HG02571 (cell line): ENCODE measurements around the gene DOLPP1.

ENCODE experiments used
- ATAC-seq: cut with Tn5 transposase; IDR thresholded peaks from one replicate; pipeline ENCODE4 v1.9.1; 2021; ENCODE audit warnings: mild to moderate bottlenecking, moderate library complexity; ENCODE audit not compliant: unreplicated experiment

DOLPP1 gene

DNA sequence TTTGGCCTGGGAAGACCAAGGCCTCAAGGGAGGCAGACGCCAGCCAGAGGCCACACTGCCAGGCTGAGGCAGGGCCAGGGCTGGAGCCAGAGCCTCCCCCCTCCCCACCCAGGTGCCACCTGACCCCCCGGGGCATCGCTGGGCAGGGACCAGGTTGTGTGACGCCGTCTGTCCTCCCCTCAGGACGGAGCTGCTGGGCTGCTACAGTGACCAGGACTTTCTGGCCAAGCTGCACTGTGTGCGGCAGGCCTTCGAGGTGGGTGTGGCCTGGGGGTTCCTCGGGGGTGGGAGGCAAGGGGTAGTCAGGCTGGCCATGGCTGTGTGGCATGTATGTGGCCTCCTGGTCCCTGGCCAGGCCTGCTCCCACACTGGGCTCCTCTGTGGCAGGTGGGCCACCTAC is 17.9 kb upstream of the DOLPP1 start:
- ATAC-seq: no peak

DNA sequence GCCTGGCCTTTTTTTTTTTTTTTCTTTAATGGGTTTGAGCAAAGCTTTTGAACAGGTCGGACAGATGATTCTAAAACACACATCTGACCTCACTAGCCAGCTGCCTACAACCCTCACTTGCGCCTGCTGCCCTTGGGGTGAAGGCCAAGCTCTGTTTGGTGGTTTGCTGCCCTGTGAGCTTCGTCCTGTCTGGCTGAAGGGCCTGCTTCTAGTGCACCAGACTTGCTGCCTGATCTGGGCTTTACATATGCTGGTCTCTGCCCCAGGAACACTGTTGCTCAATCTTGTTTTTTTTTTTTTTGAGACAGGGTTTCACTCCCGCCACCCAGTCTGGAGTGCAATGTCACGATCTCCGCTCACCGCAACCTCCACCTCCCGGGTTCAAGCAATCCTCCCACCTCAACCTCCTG is 16.4 kb upstream of the DOLPP1 start:
- no peak for ATAC-seq

DNA sequence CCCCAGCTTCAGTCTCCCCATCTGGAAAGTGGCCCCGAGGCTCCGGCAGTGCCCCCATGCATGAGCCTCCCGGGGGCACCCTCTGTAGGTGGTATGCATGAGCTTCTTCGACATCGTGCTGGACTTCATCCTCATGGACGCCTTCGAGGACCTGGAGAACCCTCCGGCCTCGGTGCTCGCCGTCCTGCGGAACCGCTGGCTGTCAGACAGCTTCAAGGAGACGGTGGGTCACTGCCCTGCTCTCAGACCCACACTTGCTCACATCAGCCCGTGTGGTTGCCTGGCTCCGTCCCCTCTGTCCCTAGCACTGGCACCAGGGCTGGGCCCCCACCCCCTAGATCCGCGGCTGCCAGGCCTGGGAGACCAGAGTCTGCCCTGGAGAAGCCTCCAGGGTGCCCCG is 12.8 kb upstream of the DOLPP1 start:
- ATAC-seq: no peak

DNA sequence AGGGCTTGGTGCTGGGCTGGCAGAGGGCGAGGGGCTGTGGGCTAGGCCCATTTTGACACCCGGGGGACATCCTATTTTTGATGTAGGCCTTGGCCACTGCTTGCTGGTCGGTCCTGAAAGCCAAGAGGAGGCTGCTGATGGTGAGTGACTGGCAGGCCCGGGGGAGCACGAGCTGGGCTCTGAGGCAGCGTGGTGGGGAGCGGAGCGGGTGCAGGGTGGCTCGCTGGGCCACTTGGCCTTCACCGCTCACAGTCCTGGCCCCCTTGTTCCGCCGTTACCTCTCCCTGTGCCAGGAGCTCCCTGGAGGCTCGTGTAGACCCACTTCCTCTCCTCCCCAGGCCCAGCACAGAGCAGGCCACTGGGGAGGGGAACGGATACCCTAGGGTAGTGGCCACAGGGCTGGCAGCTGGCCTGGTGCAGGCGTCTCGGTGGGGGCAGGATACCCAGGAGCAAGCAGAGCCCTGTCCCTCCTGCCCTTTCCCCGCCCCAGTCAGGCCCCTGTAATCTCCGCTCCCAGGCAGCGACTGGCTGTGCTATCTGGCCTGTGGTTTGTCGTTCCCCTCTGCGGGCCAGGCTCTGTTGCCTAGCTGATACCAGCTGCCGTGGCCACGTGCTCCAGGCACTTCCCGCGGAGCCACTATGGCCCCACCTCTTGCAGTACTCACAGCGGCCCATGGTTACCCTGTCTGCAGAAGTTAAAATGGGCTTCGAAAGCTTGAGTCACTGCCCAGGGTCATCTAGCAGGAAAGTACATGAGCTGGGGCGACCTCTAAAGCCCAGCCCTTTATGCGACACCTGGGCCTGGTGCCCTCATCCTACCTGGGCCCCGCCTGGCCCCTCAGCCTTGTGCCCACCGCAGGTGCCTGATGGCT is 11.7 kb upstream of the DOLPP1 start:
- no peak for ATAC-seq

DNA sequence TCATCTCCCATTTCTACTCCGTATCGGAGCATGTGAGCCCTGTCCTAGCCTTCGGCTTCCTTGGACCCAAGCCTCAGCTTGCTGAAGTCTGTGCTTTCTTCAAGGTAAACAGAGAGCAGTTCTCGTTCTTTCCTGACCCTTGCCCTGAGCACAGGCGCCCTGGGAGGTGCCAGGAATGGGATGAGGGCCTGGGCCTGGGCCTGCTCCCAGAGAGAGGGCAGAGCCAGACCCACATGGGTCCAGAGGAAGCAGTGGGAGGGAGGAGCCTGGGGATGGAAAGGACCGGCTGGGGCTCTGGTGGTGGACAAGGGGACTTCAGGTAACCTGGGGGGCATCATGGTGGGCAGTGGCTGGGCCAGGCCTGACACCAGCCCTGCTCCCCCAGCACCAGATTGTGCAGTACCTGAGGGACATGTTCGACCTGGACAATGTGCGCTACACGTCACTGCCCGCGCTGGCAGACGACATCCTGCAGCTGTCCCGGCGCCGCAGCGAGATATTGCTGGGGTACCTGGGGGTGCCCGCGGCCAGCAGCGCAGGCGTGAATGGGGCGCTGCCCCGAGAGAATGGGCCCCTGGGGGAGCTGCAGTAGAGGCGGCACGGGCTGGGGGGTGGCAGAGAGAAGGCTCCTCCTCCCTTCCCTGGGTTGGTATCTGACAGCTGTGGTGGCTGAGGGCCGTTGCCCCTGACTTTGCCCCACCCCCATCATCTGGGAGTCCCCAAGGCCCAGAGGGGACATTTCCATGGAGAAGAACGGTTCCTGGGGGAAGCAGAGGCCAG is 10.9 kb upstream of the DOLPP1 start:
- ATAC-seq: no peak

DNA sequence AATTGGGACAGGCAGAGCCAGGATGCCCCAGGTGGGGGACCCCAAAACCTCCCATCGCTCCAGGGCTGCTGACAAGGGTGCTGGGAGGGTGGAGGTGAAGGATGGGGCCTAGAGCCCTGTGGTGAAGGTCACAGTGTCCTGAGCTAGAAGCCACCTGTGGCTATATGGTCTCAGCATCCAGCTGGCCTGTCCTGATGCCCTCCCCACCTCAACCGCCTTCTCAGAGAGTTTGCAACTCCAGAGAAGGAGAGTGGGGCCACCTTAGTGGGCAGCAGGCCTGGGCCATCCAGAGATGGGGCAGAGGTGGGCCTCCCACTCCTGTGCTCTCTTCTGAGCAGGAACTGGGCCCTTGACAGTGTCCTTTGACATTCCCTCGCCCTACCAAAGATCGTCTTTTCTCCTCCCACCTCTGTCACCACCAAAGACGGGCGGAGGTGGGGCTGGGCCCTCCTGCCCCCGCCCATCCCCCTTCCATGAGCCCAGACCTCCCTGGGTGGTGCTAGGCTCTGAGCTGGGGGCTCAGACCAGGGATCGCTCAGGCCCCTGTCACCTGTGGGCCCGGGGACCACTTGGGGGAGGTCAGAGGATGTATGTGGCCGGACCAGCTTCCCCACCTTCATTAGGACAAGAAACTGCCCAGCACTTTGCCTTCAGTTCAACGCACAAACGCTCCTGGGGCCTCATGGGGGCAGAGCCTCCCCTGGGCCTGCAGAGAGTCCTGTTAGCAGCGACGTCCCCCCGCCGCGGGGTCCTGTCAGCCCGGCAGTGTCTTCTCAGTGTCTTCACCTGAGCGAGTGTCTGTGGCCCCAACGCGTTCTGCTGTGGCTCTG is 10.0 kb upstream of the DOLPP1 start:
- ATAC-seq: no peak

DNA sequence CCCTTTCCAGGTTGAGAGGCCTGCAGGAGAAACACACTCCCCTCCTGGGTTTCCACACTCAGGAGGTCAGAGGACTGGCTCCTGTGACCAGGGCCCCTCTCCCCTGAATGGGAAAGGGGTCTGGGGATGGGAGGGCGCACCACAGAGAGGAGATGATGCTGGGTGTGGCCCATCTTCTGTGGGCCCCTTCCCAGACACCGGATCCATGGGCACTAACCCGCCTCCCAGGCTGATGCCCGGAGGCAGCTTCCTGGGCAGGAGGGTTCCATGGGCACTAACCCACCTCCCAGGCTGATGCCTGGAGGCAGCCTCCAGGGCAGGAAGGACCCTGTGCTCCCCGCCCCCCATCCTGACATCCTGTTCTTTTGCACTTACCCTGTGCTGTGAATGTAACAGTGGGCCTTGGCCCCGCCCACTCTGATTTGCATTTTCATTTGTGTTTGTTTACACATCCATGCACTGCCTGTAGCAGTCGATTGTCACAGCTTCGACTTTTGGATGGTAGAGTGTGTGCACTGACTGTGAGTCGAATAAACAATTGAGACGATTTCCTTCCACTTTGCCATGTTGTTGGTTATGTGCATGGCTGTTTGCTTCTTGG is 9.3 kb upstream of the DOLPP1 start:
- no peak for ATAC-seq

DNA sequence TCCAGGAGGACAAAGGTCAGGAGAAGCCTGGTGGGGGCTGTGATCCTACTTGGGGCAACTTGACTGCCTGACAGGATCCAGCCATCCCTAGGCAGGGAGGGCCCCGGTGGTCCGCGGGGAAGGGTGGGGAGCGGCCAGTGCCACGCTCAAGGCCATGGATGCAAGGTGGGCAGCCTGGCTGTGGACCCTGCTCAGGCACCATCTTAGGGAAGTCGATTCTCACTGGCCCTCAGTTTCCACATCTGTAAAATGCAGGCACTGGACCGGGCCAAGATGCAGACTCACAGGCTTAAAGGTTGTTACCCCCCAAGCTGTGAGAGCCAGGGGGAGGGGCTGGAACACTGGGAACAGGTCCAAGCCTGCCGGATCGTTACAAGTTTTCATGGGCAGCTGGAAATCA is 8.7 kb upstream of the DOLPP1 start:
- ATAC-seq: no peak

DNA sequence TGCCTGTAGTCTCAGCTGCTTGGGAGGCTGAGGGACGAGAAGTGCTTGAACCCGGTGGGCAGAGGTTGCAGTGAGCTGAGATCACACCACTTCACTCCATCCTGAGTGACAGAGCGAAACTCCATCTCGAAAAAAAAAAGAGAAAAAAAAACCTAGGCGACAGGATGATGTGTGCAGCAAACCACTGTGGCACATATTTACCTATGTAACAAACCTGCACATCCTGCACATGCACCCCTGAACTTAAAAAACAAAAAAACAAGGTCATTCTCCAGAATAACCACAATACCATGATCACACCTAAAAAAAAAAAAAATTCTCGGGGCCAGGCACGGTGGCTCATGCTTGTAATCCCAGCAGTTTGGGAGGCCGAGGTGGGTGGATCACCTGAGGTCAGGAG is 7.5 kb upstream of the DOLPP1 start:
- ATAC-seq: no peak

DNA sequence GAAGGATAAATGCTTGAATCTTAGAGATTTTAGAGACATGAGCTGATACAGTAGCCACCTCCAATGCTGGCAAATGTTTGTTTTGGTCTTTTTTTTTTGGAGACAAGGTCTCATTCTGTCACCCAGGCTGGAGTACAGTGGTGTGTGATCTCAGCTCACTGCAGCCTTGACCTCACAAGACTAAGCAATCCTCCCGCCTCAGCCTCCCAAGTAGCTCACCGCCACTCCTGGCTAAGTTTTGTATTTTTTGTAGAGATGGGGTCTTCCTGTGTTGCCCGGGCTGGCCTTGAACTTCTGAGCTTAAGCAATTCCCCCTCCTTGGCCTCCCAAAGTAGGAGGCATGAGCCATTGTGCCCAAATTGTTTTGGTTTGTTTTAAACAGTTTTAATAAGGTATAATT is 6.8 kb upstream of the DOLPP1 start:
- ATAC-seq: no peak

DNA sequence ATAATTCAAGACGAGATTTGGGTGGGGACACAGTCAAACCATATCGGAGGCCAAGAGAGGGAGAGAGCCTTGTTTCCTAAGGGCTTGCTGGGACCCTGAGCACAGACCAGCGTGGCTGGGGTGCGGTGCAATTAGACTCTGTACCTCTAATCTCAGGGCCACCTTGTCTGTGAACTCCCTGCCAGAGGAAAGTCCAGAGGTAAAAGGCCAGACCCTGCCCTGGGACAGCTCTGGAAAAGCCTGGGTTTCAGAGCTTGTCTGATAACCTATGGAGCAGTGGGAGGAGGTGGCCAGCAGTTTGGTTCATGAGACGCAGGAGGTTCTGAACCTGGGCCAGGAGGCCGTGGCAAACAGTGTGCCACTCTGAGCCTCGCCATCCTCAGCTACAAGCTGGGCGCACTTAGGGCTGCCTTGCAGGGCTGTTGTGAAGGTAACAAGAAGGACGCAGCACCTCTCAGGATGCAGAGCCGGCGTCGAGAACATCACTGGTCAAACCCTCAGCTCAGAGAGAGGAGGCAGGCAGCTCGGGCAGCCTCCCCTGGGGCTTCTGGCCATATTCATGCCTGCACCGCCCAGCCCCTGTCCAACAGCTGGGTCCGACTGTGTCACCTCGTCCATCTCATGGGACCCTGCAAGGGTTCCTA is 4.8 kb upstream of the DOLPP1 start:
- ATAC-seq: no peak

DNA sequence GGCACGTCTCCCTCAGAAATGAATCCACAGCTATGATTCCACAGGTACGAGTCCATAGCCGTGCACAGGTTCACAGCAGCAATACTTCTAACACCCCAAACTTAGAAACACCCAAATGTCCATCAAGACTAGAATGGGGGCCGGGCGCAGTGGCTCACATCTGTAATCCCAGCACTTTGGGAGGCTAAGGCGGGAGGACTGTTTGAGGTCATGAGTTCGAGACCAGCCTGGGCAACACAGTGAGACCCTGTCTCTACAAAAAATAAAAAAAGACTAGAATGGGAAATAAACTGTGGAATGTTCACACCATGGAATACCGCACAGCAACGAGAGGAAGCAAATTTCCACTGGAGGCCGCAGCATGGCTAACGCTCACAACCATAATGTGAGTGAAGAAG is 4.3 kb upstream of the DOLPP1 start:
- ATAC-seq: no peak

DNA sequence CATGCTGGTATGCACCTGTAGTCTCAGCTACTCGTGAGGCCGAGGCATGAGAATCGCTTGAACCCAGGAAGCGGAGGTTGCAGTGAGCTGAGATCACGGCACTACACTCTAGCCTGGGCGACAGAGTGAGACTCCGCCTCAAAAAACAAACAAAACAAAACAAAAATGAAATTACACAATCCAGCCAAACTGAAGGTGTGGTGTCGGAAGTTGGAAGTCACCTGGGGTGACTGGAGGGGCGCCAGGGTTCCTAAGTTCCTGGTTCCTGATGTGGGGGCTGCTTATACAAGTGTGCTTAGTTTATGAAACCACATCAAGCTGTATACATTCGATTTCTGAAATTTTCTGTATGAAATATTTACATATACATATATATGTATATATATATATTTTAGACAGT is 3.7 kb upstream of the DOLPP1 start:
- ATAC-seq: no peak

DNA sequence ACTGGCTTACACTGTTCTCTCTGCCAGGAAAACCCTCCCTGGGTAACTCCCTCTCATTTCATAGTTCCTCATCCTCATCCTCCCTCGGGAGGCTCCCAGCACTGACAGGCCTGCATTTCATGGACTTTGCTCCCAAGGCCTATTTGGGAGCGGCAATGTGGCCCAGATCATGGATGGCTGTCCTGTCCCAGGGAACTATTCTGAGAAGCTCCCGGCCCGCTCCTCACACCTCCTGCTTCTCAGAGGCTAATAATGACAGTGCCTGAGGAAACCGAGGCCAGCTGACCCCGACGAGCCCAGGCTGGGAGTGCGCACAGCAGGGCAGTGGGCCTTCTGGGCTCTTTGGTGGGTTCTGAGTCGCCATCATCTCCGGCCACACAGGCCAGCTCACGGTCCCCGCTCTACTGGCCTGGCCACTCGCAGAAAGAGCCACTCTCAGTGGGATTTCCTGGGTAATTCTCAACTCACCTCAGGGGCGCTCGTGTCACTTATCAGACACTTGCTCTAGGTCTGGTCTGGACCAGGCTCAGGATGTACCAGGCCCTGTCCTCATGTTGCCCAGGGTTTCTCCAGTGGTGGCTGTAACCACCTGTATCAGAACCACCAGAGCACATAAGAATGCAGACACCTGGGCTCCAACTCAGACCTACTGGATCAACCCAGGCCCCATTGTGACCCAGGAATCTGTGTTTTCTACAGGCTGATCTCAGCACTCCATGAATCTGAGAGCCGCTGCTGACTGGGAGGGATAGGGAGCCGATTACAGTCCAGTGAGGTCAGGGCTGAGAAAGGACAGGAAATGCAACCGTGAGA is 2.0 kb upstream of the DOLPP1 start:
- no peak for ATAC-seq

DNA sequence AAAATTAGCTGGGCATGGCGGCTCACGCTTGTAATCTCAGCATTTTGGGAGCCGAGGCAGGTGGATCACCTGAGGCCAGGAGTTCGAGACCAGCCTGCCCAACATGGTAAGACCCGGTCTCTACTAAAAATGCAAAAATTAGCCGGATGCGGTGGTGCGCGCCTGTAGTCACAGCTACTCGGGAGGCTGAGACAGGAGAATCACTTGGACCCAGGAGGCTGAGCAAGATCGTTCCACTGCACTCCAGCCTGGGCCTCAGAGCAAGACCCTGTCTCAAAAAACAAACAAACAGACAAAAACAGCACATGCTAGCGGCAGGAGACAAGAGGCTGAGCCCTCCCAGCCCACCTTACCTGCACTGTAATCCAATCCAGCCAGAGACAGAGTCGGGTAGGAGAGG is 1.1 kb upstream of the DOLPP1 start:
- no peak for ATAC-seq

DNA sequence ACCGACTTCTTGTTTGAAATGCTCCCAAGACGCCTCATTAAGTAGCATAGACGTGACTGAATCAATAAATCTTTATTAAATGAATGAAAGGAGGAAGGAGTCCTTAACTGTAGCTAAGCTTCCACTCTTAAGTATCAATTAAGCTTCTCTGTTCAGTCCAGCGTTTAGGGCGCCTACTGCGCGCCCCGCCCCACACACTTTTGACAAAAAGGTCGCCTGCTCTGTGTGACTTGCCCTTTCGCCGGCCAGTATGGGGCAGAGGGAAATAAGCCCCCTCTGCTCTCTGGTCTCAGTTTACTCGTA is 662 bp upstream of the DOLPP1 start:
- ATAC-seq: no peak

DNA sequence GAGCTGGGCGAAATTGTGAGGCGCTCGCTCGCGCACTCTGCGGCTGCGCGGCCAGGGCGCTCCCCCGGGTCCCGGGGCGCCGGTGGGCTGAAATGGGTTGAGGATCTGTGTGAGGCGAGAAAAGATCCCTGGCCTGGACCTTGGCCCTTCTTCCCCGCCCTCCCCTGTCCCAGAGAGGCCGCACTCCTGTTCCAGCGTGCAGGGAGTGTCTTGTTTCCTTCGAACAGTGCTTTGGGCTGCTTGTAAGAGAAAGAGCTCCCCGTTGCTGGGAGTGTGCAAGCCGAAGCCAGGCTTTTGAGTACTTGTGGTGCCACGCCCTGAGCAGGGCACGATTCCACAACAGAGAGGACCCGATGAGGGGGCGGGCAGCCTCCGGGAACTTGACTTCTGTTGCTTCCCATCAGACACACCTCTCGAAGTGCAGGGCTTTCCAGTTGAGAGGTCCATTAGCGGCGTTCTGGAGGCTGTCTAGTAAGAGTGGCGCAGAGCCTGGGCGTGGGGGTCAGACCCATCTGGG is 535 bp downstream of the DOLPP1 start:
- ATAC-seq: no peak

DNA sequence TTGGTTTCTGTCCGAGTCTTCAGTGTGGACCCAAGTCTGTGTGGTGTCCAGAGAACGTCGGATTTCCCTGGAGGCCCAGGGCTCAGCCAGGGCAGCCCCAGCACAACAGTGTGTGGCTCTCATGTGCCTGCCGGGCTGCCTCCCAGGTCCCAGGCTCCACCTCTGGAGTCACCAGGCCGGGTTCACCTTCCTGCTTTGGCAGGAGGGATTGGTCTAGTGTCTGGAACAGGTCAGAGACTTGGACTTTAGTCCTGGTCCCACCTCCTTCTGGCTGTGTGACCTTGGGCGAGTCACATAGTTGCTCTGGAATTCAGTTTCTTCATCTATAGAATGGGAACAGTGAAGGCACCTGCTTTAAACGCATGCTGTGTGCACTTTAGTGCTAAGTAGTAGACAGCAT is 3.2 kb downstream of the DOLPP1 start:
- ATAC-seq: no peak

DNA sequence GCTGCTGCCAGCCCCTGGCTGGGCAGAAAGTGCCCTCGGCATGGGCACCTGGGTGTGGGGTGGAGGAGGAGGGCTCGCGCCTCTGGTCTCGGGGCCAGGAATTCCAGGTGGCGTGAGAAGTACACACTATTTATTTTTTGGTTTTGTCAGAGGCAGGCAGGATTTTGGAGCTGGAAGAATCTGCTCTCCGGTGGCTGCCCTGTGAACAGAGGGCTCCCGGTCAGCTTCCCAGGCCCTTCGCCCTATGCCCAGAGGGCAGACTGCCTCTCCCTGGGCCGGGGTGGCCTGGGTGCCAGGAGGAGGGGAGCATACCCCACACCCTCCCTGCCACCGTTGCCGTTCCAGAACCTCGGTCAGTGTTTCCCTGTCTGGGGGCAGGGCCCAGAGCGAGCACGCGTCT is 8.3 kb downstream of the DOLPP1 start:
- no peak for ATAC-seq
